GM10847 (cell line): ENCODE data around the gene F13A1.

Experiments used
- POLR2A ChIP-seq: IDR thresholded peaks from 2 replicates; pipeline ENCODE4 v1.6.1; 2011; ENCODE audit not compliant: insufficient read length; ENCODE audit errors: extremely low read depth

Gene F13A1

DNA sequence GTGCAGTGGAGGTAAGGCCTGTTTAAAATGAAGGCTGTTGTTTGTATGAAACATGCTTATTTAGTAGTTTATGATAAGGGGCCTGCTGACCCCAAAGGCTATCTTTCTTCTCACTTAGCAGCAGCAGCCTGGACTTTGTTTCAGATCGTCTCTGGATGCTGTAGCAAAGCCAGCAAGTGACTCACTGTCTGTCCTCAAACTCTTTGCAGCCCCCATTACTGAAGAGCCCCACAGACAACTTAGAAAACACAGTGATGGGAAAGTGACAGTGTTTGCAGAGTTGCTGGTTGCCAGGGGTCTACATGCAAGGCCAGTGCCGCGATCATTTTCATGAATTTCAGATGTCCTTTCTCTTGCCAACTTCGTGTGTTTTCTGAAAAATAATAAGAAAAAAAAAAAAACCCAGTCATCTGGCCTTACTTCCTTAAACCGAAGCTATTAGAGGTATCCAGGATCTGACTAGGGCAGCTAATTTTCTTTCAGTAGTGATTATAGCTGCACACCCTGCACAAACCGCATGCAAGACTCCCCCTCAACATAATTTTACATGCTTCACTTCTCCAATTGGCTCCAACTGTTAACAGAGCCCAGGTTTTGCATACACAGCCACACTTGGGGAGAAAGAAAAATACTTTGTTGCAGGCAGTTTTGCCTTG lies 11.6 kb upstream of the F13A1 start:
- TF ChIP-seq POLR2A = no peak

- no peak for TF ChIP-seq POLR2A
These were observed 10.9 kb upstream of the F13A1 start for GRCh38 chr6:6331393-6331792.

GRCh38 chr6:6330407-6330806 lies 9.9 kb upstream of the F13A1 start:
- no peak for TF ChIP-seq POLR2A

DNA sequence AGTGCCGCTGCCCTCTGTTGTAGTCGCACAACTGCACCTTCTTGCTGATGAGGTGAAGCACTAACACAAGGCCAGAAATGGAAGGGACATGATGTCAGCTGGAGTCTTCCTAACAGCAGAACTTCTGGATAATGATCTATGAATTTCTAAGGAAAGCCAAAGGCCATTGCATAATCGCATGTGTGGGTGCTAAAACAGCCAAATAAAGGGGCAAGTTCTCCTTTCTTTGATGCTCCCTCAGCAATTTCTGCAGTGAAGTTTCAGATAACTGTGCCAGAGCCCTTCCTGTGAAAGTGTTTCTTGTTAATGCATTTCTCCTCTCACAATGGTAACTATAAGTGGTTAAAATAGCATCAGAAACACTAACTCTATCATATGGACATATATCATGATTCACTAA lies 8.0 kb upstream of the F13A1 start:
- no peak for TF ChIP-seq POLR2A

DNA sequence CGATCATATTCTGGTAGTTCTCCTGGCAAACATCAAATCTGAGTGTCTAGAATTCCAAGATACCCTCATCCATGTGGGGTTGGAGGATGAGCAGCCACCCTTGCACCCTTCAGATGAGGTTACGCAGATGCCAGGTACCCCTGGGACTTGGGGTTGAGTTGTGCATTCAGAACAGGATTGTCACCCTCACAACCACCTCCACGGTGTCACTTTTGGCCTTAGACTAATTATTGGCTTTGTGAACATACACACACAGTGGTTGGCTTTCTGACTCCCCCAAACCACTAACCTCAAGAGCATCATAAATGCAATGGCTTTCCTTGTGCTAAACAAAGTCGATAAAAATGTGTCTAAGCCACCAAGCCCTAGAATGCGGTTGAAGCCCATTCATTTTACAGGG lies 2.9 kb upstream of the F13A1 start:
- TF ChIP-seq POLR2A = no peak

DNA sequence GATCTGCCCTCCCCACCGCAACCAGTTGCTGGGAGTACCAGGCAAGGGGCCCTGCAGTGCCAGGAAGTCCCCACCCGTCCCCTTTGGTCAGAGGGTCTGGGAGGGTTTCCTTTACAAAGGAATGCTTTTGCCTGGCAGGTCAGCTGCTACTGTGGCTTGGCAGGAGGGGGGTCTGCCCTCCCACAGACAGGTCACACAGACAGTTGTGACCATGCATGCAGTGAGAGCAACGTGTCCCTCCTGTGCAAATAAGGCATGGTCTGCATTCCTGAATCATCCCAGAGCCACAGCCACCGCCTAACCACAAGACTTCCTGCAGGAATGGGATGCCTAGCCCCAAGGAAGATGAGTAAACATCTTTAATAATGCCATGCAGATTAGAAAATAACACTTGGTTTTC lies 439 bp upstream of the F13A1 start:
- TF ChIP-seq POLR2A = no peak

- TF ChIP-seq POLR2A = no peak
These were observed 2.4 kb downstream of the F13A1 start for GRCh38 chr6:6317825-6318733.

DNA sequence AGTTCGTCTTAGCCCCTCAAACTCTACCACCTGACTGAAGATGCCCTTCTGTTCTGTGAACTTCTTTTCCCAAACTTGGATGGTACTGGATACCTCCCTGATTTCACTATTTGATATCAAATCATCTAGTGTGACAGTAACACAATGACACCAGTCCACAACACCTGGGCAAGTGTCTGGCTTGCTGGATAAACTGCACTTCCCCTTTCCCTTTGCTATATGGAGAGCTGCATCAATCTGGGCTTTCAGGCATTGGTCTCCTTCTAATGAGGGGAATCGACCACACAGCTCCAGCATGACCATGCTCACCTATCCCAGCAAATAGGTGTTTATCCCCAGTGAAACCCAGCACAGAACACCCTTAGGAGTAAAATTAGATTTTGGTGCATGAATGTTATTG lies 3.1 kb downstream of the F13A1 start:
- TF ChIP-seq POLR2A = no peak

DNA sequence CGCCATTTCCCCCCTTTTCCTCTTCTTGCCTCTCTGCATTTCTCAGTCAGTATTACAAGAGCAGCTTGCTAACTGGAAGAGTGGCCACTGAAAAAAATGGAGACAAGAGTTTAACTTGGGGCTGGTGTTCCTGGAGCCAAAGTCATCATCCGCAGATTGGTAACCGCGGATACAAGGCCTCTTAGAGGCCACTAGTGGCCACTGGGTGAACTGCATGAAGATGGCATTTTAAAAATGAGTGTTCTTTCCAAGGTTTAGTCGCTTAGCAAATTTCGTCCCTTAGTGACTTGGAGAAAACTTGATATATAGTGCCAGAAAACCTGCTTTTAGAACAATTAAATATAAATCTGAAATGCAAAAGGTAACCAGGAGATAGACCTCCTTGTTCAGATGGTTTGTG lies 4.8 kb downstream of the F13A1 start:
- no peak for TF ChIP-seq POLR2A

- TF ChIP-seq POLR2A = no peak
These were observed 5.9 kb downstream of the F13A1 start for GRCh38 chr6:6314596-6314995.

DNA sequence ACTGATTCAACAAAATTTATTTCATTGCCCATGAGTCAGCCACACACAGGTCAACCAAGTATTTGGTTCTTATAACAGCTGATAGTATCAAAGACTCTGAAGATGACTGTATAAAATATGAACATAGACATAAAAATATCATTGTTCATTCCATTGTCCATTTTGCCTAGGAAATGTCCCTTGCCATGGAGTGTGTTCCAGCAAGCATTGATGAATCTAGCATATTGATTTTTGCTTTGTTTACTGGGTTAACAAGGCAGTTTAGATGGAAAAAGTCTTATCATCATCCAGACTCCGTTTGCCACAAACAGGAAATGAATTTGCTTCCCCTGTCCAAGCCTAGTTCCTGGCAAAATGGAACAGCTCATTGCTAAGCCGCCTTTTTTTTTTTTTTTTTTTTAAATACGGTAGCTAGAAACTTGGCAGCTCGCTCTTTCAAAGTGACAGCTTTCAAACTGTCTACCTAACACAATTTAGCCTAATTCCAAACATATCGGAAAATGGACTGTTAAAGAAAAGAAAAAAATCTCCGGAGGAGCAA lies 7.5 kb downstream of the F13A1 start:
- TF ChIP-seq POLR2A = no peak

DNA sequence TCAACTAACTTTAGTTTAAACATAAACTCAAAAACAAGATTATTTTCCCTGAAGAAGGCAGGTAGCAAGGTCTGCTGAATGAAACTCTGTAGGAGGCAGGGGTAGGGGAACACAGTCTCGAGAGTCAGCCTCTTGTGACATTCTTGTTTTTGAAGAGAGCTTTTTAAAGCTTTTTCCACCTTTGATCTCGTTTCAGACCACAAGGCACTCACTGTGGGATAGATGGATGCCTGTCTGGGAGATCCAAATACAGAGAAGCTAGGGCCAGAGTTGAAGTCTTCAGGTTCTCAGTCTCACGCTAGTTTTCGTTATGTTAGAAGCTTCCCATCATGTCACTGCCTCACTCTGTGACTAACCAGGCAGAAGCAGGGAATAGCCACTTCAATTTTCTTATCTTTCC lies 14.9 kb downstream of the F13A1 start:
- no peak for TF ChIP-seq POLR2A

- no peak for TF ChIP-seq POLR2A
These were observed 27.1 kb downstream of the F13A1 start for GRCh38 chr6:6293317-6293716.

DNA sequence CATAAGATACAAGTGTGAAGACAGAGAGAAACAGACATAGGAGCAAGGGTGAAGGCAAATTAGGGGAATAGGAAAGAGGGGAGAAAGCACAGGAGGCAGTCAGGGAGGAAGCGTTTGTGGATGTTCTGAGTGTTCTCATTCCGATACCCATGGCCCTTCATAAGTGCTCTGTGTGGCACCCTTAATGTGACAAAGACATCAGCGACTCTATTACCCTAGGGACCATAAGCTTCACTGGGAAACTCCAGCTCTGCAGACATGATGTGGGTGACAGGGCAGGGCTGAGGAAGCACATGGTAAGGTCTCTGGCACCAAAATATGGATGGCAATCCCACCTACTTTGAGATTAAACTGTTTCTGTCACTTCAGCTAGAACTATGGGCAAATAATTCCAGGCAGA lies 33.0 kb downstream of the F13A1 start:
- TF ChIP-seq POLR2A = no peak

GRCh38 chr6:6285679-6286078 lies 34.8 kb downstream of the F13A1 start:
- TF ChIP-seq POLR2A = no peak
